GM18867 (cell line): ENCODE measurements around the gene C19orf38.
"Not testable (repeated sequence)": the region's sequence is repeated elsewhere in the genome, so short reads cannot be mapped to it uniquely, and the experiment has no call there.

Experiments used
- ATAC-seq: cut with Tn5 transposase; IDR thresholded peaks from one replicate; pipeline ENCODE4 v1.9.1; 2021; ENCODE audit warnings: mild to moderate bottlenecking, moderate library complexity; ENCODE audit not compliant: unreplicated experiment

C19orf38 gene

GRCh38 chr19:10846500-10847202 lies 1.6 kb upstream of the C19orf38 start:
- no peak for ATAC-seq

GRCh38 chr19:10850631-10851030 lies 2.4 kb downstream of the C19orf38 start:
- no peak for ATAC-seq

- no peak for ATAC-seq
These were observed 4.0 kb downstream of the C19orf38 start for GRCh38 chr19:10852098-10852800.

GRCh38 chr19:10852941-10853340 lies 4.7 kb downstream of the C19orf38 start:
- no peak for ATAC-seq

- no peak for ATAC-seq
These were observed 6.3 kb downstream of the C19orf38 start for GRCh38 chr19:10854350-10855089.

- ATAC-seq: no peak
These were observed 7.8 kb downstream of the C19orf38 start for GRCh38 chr19:10855879-10856522.

GRCh38 chr19:10856899-10857298 lies 8.7 kb downstream of the C19orf38 start:
- not testable (repeated sequence) for ATAC-seq

GRCh38 chr19:10858204-10858828 lies 10.1 kb downstream of the C19orf38 start:
- ATAC-seq: no peak

- ATAC-seq: no peak
These were observed 13.0 kb downstream of the C19orf38 start for GRCh38 chr19:10861103-10861651.

- no peak for ATAC-seq
These were observed 14.4 kb downstream of the C19orf38 start for GRCh38 chr19:10862561-10863106.

- no peak for ATAC-seq
These were observed 15.0 kb downstream of the C19orf38 start for GRCh38 chr19:10863107-10863717.

- no peak for ATAC-seq
These were observed 16.3 kb downstream of the C19orf38 start for GRCh38 chr19:10864538-10864899.

- no peak for ATAC-seq
These were observed 18.3 kb downstream of the C19orf38 start for GRCh38 chr19:10866495-10866894.

- ATAC-seq: no peak
These were observed 20.8 kb downstream of the C19orf38 start for GRCh38 chr19:10868872-10869547.

- not testable (repeated sequence) for ATAC-seq
These were observed 21.7 kb downstream of the C19orf38 start for GRCh38 chr19:10869872-10870311.

GRCh38 chr19:10870501-10870954 lies 22.3 kb downstream of the C19orf38 start:
- no peak for ATAC-seq

GRCh38 chr19:10870955-10871603 lies 22.9 kb downstream of the C19orf38 start, which contains the start of gene CARM1:
CARM1 (plus strand) TSS chr19:10871553; CDS start chr19:10871703, 150 bp downstream.
- peak; percentile 75 for ATAC-seq
